RWPE2 (cell line): ENCODE results near the gene APOM.

ENCODE experiments used
- ATAC-seq: fragments of 200-7000 bp; cut with Tn5 transposase; 3 replicates; pipeline ENCODE4 v1.9.1; 2021; ENCODE audit warnings: low read depth
- DNase-seq: peaks from one replicate; pipeline ENCODE4 v3.0.0-alpha.2; 2020; ENCODE audit warnings: low spot score
- H3K27ac ChIP-seq: fragments of 450-650 bp; 2 replicates; pipeline ENCODE4 v1.5.1; 2017; ENCODE audit warnings: mild to moderate bottlenecking; ENCODE audit not compliant: poor library complexity, severe bottlenecking
- H3K27me3 ChIP-seq: fragments of 250-450 bp; sonication (Bioruptor Pico); 2 replicates; pipeline ENCODE4 v1.5.1; 2021; ENCODE audit warnings: mild to moderate bottlenecking, moderate library complexity; ENCODE audit not compliant: insufficient read depth, poor library complexity, severe bottlenecking
- H3K36me3 ChIP-seq: fragments of 250-450 bp; sonication (Bioruptor Pico); 2 replicates; pipeline ENCODE4 v1.5.1; 2020; ENCODE audit warnings: low read depth, mild to moderate bottlenecking, moderate library complexity
- H3K4me1 ChIP-seq: fragments of 250-450 bp; sonication (Bioruptor Pico); 2 replicates; pipeline ENCODE4 v1.5.1; 2021; ENCODE audit warnings: mild to moderate bottlenecking, moderate library complexity; ENCODE audit not compliant: insufficient read depth, poor library complexity, severe bottlenecking
- H3K4me3 ChIP-seq: fragments of 250-450 bp; sonication (Bioruptor Pico); 2 replicates; pipeline ENCODE4 v1.5.1; 2021; ENCODE audit warnings: mild to moderate bottlenecking, moderate library complexity; ENCODE audit not compliant: severe bottlenecking
- H3K9me3 ChIP-seq: fragments of 250-450 bp; sonication (Bioruptor Pico); 2 replicates; pipeline ENCODE4 v1.5.1; 2021; ENCODE audit warnings: mild to moderate bottlenecking, moderate library complexity; ENCODE audit not compliant: severe bottlenecking
- TF ChIP-seq, protein P1 (sequence below): fragments of 450-650 bp; IDR thresholded peaks from one replicate; pipeline ENCODE4 v1.5.1; 2017; ENCODE audit warnings: mild to moderate bottlenecking, moderate library complexity; ENCODE audit not compliant: poor library complexity, severe bottlenecking

APOM gene

DNA sequence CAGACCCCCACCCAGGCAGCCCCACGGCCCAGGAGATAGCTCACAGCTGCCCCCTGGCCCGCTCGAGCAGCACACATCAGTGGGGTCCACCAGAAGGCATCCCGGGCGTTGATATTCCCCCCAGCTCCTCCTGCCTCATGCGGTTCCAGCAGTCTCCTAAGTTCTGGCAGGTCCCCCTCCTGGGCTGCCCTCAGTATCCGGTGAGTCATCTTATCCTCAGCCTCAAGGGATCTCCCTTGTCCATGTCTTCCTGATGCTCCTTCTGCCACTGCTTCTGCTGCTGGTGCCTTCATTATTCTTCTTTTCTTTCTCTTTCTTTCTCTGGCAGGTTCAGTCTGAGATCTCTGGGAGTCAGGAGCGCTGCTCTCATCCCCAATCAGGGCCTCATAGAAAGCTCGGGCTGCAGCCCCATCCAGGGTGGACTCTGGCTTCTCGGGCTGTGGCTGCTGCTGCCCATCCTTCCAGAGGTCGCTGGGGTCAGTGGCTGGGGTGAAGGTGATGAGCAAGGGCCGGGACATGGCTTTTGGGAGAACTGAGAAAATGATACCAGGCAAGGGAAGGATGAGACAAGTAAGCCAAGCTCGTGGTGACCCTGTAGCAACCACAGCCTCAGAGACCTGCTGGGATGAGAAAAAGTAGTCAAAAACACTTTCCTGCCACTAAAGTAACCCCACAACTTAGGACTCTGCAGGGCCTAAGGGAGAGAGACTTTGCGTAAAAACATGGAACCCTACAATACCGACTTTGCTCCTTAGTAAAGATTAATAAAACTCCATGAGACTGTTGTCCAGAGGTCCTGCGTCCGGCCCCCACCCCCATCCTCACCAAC, 8.5 kb downstream of the APOM start:
- Histone ChIP-seq H3K9me3 (no peaks in the 10 kb centered on the region), H3K36me3 (peaks cover 36% of the 10 kb centered on the region), H3K4me3 (peak overlapping the region; percentile 77), H3K27me3 (no peaks in the 10 kb centered on the region), H3K27ac (peak overlapping the region; percentile 90), H3K4me1 (peaks cover 13% of the 10 kb centered on the region)
- DNase-seq (no peak), ATAC-seq (peak; percentile 33)
- TF ChIP-seq, protein P1, sequence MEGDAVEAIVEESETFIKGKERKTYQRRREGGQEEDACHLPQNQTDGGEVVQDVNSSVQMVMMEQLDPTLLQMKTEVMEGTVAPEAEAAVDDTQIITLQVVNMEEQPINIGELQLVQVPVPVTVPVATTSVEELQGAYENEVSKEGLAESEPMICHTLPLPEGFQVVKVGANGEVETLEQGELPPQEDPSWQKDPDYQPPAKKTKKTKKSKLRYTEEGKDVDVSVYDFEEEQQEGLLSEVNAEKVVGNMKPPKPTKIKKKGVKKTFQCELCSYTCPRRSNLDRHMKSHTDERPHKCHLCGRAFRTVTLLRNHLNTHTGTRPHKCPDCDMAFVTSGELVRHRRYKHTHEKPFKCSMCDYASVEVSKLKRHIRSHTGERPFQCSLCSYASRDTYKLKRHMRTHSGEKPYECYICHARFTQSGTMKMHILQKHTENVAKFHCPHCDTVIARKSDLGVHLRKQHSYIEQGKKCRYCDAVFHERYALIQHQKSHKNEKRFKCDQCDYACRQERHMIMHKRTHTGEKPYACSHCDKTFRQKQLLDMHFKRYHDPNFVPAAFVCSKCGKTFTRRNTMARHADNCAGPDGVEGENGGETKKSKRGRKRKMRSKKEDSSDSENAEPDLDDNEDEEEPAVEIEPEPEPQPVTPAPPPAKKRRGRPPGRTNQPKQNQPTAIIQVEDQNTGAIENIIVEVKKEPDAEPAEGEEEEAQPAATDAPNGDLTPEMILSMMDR = no peak

DNA sequence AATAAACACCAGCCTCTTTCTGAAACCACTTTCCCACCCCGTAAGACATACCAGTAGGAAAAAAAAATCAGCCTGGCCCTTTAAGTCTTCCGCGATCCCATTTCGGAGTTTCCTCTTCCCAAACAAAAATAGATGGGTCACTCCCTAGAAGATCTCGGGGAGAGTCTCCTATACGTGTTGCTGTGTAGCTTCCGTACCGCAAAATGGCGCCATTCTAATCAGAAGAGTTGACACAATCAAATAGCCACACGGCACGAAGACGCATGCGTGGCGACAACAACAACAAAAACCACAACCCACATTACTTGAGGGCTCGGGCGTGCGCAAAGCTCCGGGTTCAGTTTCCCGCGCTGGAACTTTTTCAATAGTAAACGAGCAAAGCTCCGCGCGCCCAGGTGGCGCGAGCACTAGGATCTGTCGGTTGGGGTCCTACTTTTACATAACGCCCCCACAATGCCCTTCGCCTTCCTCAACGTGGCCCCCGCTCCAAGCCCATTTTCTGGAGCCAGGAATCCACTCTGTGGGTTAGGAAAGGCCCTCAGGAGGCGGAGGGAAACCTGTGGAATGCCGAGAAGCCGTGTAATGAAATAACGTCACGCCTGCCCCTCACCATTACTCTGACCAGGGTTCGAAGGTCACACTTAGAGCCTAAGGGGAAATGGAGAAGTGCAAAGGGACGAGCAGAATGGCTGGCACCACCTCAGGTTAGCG, 9.3 kb downstream of the APOM start, which contains the start of gene GPANK1:
Gene GPANK1 (minus strand): TSS at position 208 of the 711 bp plus-strand sequence. CDS start 519 bp downstream, outside the sequence.
- Histone ChIP-seq H3K4me1 (peaks cover 13% of the 10 kb centered on the region), H3K27ac (peak within 1 kb of the TSS; percentile 90), H3K36me3 (peaks cover 44% of the 10 kb centered on the region), H3K9me3 (no peaks in the 10 kb centered on the region), H3K27me3 (no peaks in the 10 kb centered on the region), H3K4me3 (peak within 1 kb of the TSS; percentile 77)
- ATAC-seq (peak; percentile 30), DNase-seq (peak; percentile 89)
- TF ChIP-seq, protein P1 = no peak

DNA sequence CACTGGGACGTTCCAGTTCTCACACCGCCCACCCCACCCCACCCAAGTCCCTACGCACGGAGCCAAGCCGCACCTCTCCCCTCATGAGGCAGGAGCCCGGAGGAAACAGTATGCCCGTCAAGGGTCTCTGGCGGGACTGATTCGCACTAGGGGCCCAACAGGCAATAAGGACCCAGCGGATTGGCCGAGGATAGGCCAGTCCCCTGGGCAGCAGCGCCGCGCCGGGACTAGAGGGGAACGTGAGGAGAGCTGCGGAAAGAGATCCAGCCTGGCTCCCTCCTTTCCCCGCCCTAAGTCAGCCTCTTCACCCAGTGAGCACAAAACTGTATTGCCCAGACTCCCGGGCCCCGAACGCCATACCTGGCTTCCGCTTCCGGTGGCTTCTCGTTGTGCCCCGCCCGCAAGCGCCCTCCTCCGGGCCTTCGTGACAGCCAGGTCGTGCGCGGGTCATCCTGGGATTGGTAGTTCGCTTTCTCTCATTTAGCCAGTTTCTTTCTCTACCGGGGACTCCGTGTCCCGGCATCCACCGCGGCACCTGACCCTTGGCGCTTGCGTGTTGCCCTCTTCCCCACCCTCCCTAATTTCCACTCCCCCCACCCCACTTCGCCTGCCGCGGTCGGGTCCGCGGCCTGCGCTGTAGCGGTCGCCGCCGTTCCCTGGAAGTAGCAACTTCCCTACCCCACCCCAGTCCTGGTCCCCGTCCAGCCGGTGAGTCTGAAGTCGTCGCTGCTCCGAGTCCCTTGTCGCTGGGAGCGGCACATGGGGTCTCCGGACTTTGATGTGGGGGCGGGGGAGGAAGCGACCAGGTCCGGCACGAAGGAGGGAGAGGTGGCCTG, 10.0 kb downstream of the APOM start, which contains the start of gene CSNK2B:
Gene CSNK2B (plus strand): TSS at position 580 of the 836 bp plus-strand sequence. CDS start 752 bp downstream, outside the sequence.
- H3K27ac ChIP-seq = peak within 1 kb of the TSS; percentile 90
- DNase-seq (peak; percentile 98), ATAC-seq (peak; percentile 79)
- H3K9me3 ChIP-seq = no peaks in the 10 kb centered on the region
- no peaks in the 10 kb centered on the region for H3K27me3 ChIP-seq
- H3K4me3 ChIP-seq = peak within 1 kb of the TSS; percentile 77
- TF ChIP-seq, protein P1 = no peak
- peaks cover 52% of the 10 kb centered on the region for H3K36me3 ChIP-seq
- H3K4me1 ChIP-seq = peaks cover 13% of the 10 kb centered on the region

DNA sequence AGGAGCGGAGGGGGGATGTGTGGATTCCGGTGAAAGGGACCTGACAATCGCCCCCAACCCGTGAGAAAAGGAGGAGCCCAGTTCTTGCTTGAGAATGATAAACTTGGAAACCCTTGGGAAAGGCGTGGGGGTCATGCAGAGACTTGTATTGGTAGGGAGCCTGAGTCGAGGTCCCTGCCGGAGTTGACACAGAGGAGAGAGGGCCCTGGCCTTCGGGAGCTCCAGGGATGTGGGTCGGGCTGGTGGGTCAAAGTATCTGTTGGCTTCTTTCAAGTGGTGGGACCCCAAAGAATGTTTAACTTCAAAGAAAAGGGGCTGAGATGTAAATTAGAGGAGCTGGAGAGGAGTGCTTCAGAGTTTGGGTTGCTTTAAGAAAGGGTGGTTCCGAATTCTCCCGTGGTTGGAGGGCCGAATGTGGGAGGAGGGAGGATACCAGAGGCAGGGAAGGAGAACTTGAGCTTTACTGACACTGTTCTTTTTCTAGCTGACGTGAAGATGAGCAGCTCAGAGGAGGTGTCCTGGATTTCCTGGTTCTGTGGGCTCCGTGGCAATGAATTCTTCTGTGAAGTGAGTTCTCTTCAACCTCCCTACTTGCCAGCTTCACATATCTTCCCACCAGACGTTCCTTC, 10.8 kb downstream of the APOM start:
- Histone ChIP-seq H3K27me3 (no peaks in the 10 kb centered on the region), H3K9me3 (no peaks in the 10 kb centered on the region), H3K36me3 (peaks cover 59% of the 10 kb centered on the region), H3K4me3 (peak overlapping the region; percentile 77), H3K27ac (peak overlapping the region; percentile 90), H3K4me1 (peaks cover 13% of the 10 kb centered on the region)
- ATAC-seq = no peak
- no peak for DNase-seq
- TF ChIP-seq, protein P1 = no peak
